ENCODE results near the gene SPECC1. TPM values are rescaled to one million over a fixed set of nuclear protein-coding genes. Genes with fewer than 3 reads are reported as not detected.
A peak's percentile ranks its signal among the peaks of the same experiment; 100 is the strongest.

The SPECC1 gene
- total and polyA plus RNA-seq, 9 of the 15 experiments (the other 6 are each of a cell fraction or from before 2014, with no cell fraction given) = 2.4 to 19.6 (median 14.7) TPM

DNA sequence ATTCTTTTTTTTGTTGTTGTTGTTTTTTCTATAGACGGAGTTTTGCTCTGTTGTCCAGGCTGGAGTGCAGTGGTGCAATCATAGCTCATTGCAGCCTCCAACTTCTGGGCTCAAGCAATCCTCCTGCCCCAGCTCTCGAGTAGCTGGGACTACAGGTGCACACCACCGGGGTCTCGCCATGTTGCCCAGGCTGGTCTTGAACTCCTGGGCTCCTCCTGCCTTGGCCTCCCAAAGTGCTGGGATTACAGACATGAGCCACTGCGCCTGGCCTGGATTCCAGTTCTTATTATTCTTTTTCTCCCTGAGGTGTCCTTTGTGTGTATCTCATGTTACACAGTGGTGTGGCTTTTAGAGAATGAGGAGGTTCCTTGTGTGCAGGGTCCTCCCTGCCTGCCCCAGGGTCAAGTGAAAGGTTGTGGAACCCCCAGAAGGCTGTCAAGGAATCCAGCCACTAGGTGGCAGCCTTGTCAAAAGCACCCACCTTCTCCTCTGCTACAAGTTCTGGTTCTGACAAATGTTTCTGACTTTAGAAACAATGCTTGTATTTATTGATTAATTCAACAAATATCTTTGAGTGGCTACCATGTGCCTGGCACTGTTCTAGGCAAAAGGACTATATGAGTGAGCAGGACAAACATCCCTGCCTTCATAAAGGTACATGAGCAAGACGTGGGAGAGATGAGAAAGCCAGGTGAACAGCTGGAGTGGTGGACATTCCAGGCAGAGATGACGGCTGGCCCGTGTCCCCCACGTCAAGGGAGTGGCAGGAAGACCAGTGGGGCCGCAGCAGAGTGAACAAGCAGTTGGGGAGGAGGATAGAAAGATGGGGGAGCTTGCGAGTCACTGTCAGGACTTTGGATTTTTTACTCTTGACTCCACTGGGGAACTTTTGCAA is 112.4 kb downstream of the SPECC1 start (continued):
- TF ChIP-seq, protein P1, sequence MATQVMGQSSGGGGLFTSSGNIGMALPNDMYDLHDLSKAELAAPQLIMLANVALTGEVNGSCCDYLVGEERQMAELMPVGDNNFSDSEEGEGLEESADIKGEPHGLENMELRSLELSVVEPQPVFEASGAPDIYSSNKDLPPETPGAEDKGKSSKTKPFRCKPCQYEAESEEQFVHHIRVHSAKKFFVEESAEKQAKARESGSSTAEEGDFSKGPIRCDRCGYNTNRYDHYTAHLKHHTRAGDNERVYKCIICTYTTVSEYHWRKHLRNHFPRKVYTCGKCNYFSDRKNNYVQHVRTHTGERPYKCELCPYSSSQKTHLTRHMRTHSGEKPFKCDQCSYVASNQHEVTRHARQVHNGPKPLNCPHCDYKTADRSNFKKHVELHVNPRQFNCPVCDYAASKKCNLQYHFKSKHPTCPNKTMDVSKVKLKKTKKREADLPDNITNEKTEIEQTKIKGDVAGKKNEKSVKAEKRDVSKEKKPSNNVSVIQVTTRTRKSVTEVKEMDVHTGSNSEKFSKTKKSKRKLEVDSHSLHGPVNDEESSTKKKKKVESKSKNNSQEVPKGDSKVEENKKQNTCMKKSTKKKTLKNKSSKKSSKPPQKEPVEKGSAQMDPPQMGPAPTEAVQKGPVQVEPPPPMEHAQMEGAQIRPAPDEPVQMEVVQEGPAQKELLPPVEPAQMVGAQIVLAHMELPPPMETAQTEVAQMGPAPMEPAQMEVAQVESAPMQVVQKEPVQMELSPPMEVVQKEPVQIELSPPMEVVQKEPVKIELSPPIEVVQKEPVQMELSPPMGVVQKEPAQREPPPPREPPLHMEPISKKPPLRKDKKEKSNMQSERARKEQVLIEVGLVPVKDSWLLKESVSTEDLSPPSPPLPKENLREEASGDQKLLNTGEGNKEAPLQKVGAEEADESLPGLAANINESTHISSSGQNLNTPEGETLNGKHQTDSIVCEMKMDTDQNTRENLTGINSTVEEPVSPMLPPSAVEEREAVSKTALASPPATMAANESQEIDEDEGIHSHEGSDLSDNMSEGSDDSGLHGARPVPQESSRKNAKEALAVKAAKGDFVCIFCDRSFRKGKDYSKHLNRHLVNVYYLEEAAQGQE (IDR thresholded peaks at IDR 0.05; ENCODE audit: borderline replicate concordance) = peak; percentile 73
- TF ChIP-seq, protein P1 (CRISPR knock-in tag; IDR thresholded peaks at IDR 0.05; ENCODE audit: low read depth) = no peak
- TF ChIP-seq NBN (IDR thresholded peaks at IDR 0.05; ENCODE audit: low read depth) = no peak
- TF ChIP-seq, protein P2, sequence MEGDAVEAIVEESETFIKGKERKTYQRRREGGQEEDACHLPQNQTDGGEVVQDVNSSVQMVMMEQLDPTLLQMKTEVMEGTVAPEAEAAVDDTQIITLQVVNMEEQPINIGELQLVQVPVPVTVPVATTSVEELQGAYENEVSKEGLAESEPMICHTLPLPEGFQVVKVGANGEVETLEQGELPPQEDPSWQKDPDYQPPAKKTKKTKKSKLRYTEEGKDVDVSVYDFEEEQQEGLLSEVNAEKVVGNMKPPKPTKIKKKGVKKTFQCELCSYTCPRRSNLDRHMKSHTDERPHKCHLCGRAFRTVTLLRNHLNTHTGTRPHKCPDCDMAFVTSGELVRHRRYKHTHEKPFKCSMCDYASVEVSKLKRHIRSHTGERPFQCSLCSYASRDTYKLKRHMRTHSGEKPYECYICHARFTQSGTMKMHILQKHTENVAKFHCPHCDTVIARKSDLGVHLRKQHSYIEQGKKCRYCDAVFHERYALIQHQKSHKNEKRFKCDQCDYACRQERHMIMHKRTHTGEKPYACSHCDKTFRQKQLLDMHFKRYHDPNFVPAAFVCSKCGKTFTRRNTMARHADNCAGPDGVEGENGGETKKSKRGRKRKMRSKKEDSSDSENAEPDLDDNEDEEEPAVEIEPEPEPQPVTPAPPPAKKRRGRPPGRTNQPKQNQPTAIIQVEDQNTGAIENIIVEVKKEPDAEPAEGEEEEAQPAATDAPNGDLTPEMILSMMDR (IDR thresholded peaks at IDR 0.05 in 2 of 3, conservative IDR thresholded peaks at IDR 0.05 in 1 of 3; ENCODE audit: insufficient read depth in 2 of 3, low read depth in 1 of 3, low read length in 3 of 3) = peak; percentile 82 to 84 (median 83)
- peak; percentile 13; the same call in 1 of the 2 replicates for TF ChIP-seq STAG1 (CRISPR knock-in tag; IDR thresholded peaks at IDR 0.05; ENCODE audit: borderline replicate concordance)
- no peak for TF ChIP-seq ZFP30 (CRISPR knock-in tag; IDR thresholded peaks at IDR 0.05; ENCODE audit: borderline replicate concordance)
- peak; percentile 73 to 88 for TF ChIP-seq RAD21 (CRISPR knock-in tag; conservative IDR thresholded peaks at IDR 0.05 in 1 of 2, IDR thresholded peaks at IDR 0.05 in 1 of 2)
- TF ChIP-seq SMC3 (conservative IDR thresholded peaks at IDR 0.05; ENCODE audit: insufficient read depth, low read depth, low read length) = peak; percentile 58
